H9 (cell line): ENCODE measurements around the gene MAML3. TPM values are rescaled to one million over a fixed set of nuclear protein-coding genes. Genes with fewer than 3 reads are reported as not detected.

Experiments used
- DNase-seq: peaks from one replicate; pipeline ENCODE4 v3.0.0-alpha.2; 2017
- H2AFZ ChIP-seq: one replicate; pipeline ENCODE4 v1.6.1; 2013; ENCODE audit warnings: mild to moderate bottlenecking, low read length, control low read depth, moderate library complexity
- H2AK5ac ChIP-seq: 2 replicates; pipeline ENCODE4 v1.6.1; 2013; ENCODE audit warnings: low read length, control low read depth, mixed read lengths; ENCODE audit not compliant: insufficient read length
- H2BK120ac ChIP-seq: one replicate; pipeline ENCODE4 v1.6.1; 2013; ENCODE audit warnings: low read depth, mild to moderate bottlenecking, low read length, control low read depth, inconsistent platforms; ENCODE audit not compliant: poor library complexity, severe bottlenecking
- H2BK12ac ChIP-seq: 2 replicates; pipeline ENCODE4 v1.6.1; 2013; ENCODE audit warnings: low read length, control low read depth, mixed read lengths, low read depth; ENCODE audit not compliant: insufficient read length
- H2BK15ac ChIP-seq: 2 replicates; pipeline ENCODE4 v1.6.1; 2013; ENCODE audit warnings: low read depth, low read length, control low read depth
- H2BK20ac ChIP-seq: one replicate; pipeline ENCODE4 v1.6.1; 2013; ENCODE audit warnings: low read depth, mild to moderate bottlenecking, low read length, control low read depth, inconsistent platforms; ENCODE audit not compliant: poor library complexity, severe bottlenecking
- H2BK5ac ChIP-seq: 2 replicates; pipeline ENCODE4 v1.6.1; 2013; ENCODE audit warnings: low read length, control low read depth, mixed read lengths; ENCODE audit not compliant: insufficient read length
- H3K14ac ChIP-seq: 2 replicates; pipeline ENCODE4 v1.6.1; 2013; ENCODE audit warnings: low read length, control low read depth; ENCODE audit not compliant: insufficient read depth
- H3K18ac ChIP-seq: 2 replicates; pipeline ENCODE4 v1.6.1; 2013; ENCODE audit warnings: low read depth, mild to moderate bottlenecking, mixed read lengths, low read length, control low read depth; ENCODE audit not compliant: insufficient read length
- H3K23ac ChIP-seq: 2 replicates; pipeline ENCODE4 v1.6.1; 2013; ENCODE audit warnings: low read length, control low read depth, mixed read lengths, low read depth; ENCODE audit not compliant: insufficient read length
- H3K23me2 ChIP-seq: 2 replicates; pipeline ENCODE4 v1.6.1; 2013; ENCODE audit warnings: low read depth, mild to moderate bottlenecking, mixed read lengths, low read length, control low read depth; ENCODE audit not compliant: insufficient read length, poor library complexity, severe bottlenecking
- H3K27ac ChIP-seq: 2 replicates; pipeline ENCODE4 v1.5.1; 2013; ENCODE audit warnings: low read length, control low read depth, mixed read lengths, low read depth; ENCODE audit not compliant: insufficient read length
- H3K27me3 ChIP-seq: 2 replicates; pipeline ENCODE4 v1.6.1; 2013; ENCODE audit warnings: low read length, control low read depth, inconsistent platforms; ENCODE audit not compliant: insufficient read depth
- H3K4ac ChIP-seq: 2 replicates; pipeline ENCODE4 v1.6.1; 2013; ENCODE audit warnings: low read depth, mild to moderate bottlenecking, control low read depth, inconsistent platforms, low read length, moderate library complexity
- H3K4me1 ChIP-seq: 2 replicates; pipeline ENCODE4 v1.6.1; 2013; ENCODE audit warnings: low read length, control low read depth, inconsistent platforms; ENCODE audit not compliant: insufficient read depth
- H3K4me2 ChIP-seq: 2 replicates; pipeline ENCODE4 v1.6.1; 2013; ENCODE audit warnings: low read length, control low read depth, mixed read lengths; ENCODE audit not compliant: insufficient read length, insufficient read depth
- H3K56ac ChIP-seq: 2 replicates; pipeline ENCODE4 v1.6.1; 2013; ENCODE audit warnings: low read depth, mild to moderate bottlenecking, mixed read lengths, low read length, control low read depth; ENCODE audit not compliant: insufficient read length
- H3K79me1 ChIP-seq: 2 replicates; pipeline ENCODE4 v1.6.1; 2013; ENCODE audit warnings: low read depth, mild to moderate bottlenecking, moderate library complexity, low read length, control low read depth, inconsistent platforms; ENCODE audit not compliant: insufficient read depth, poor library complexity, severe bottlenecking
- H3K79me2 ChIP-seq: 2 replicates; pipeline ENCODE4 v1.6.1; 2013; ENCODE audit warnings: low read length, control low read depth, inconsistent platforms; ENCODE audit not compliant: insufficient read depth
- H3K9ac ChIP-seq: 2 replicates; pipeline ENCODE4 v1.6.1; 2013; ENCODE audit warnings: low read length, control low read depth, mixed read lengths; ENCODE audit not compliant: insufficient read length; ENCODE audit errors: extremely low read depth
- H3K9me3 ChIP-seq: one replicate; pipeline ENCODE4 v1.6.1; 2013; ENCODE audit warnings: low read depth, low read length, inconsistent platforms; ENCODE audit not compliant: control insufficient read depth
- H3T11ph ChIP-seq: one replicate; pipeline ENCODE4 v1.6.1; 2013; ENCODE audit warnings: mild to moderate bottlenecking, low read length, control low read depth, inconsistent platforms
- H4K20me1 ChIP-seq: one replicate; pipeline ENCODE4 v1.6.1; 2013; ENCODE audit not compliant: control insufficient read depth, insufficient read length, insufficient read depth
- H4K5ac ChIP-seq: 2 replicates; pipeline ENCODE4 v1.6.1; 2013; ENCODE audit warnings: low read depth, mild to moderate bottlenecking, mixed read lengths, low read length, control low read depth; ENCODE audit not compliant: insufficient read length
- H4K8ac ChIP-seq: replicated peaks from 2 replicates; pipeline ENCODE4 v1.6.1; 2013; ENCODE audit warnings: low read length, control low read depth, mixed read lengths, low read depth; ENCODE audit not compliant: insufficient read length
- H4K91ac ChIP-seq: 2 replicates; pipeline ENCODE4 v1.6.1; 2013; ENCODE audit warnings: low read depth, mild to moderate bottlenecking, moderate library complexity, mixed read lengths, low read length, control low read depth; ENCODE audit not compliant: insufficient read length
- H3K27ac Mint-ChIP-seq, 3 experiments: 2 replicates in 2 of 3; 3 replicates in 1 of 3; pipeline ENCODE4 v1.8.0; 2020 to 2021; ENCODE audit warnings: mixed read lengths in 3 of 3, mild to moderate bottlenecking in 1 of 3, moderate library complexity in 1 of 3
- H3K27me3 Mint-ChIP-seq: 2 replicates; pipeline ENCODE4 v1.8.0; 2021; ENCODE audit warnings: low read depth, mild to moderate bottlenecking, moderate library complexity, mixed read lengths
- H3K36me3 Mint-ChIP-seq, 3 experiments: 2 replicates in 2 of 3; 3 replicates in 1 of 3; pipeline ENCODE4 v1.8.0; 2020 to 2021; ENCODE audit warnings: low read depth in 3 of 3, mixed read lengths in 3 of 3; ENCODE audit not compliant: insufficient read depth in 1 of 3
- H3K4me1 Mint-ChIP-seq, 2 experiments: 2 replicates each; pipeline ENCODE4 v1.8.0; 2020; ENCODE audit warnings: mixed read lengths in 2 of 2
- H3K4me3 Mint-ChIP-seq, 2 experiments: 2 replicates in 1 of 2; 3 replicates in 1 of 2; pipeline ENCODE4 v1.8.0; 2020 to 2021; ENCODE audit warnings: mild to moderate bottlenecking in 2 of 2, mixed read lengths in 2 of 2, moderate library complexity in 1 of 2
- H3K9me3 Mint-ChIP-seq, 2 experiments: 2 replicates in 1 of 2; 3 replicates in 1 of 2; pipeline ENCODE4 v1.8.0; 2020; ENCODE audit warnings: mild to moderate bottlenecking in 2 of 2, mixed read lengths in 2 of 2, moderate library complexity in 1 of 2
- WGBS: extraction: QIAGEN DNeasy Blood & Tissue Kit; methylation state at CpG from one replicate; pipeline ENCODE4 v1.1.7; 2013; ENCODE audit warnings: missing lambda C conversion rate, low lambda C conversion rate, mixed read lengths; ENCODE audit not compliant: insufficient read length; ENCODE audit errors: extremely low coverage; 5-methylcytosine and 5-hydroxymethylcytosine counted together
- total RNA-seq: library from RNA; stranded (reverse); gene quantifications from 2 replicates; pipeline ENCODE4 v1.2.1, GENCODE V29; 2021
- TF ChIP-seq, protein P1 (sequence below): fragments of 200-600 bp; sonication (generic); conservative IDR thresholded peaks from 3 replicates; pipeline ENCODE4 v1.8.0; 2021; ENCODE audit warnings: antibody characterized with exemption, mild to moderate bottlenecking

The MAML3 gene
- total RNA-seq, 1 experiment from 2014 or later = 3.9 TPM

DNA sequence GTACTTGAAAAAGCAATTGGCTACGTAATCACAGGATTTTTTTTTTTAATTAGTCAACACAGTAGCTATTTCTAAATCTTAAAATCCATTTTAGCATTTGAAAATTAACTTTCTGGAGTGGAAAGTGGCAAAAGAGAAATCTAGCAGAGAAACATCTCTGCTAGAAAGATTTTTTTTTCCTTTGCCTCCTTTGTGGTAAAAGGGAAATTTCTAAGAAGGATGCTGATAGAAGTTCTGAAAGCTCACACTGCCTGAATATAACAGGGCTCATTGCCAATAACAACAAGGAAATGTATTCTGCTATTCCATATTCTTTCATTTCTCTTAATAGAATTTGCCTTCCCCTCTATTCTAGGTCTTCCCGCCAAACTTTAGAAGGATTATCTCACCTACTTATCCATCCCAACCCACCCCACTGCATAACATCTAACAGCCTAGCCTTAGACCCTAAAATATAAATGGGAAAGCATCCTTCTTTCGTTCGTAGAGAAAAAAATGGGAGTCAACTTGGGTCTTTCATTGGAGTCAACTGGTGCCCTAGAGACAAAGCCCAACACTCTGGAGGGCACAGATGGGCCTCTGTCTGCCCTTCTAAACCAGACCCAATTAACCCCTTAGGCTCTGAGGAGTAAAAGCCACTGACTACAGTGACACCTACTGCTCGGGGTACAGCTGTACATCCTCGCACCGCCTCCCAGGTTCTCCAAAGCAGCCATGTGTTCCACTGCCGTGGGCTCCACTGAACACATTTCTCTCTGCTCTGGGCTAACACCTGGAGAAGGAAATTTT is 103.9 kb downstream of the MAML3 start:
- H4K5ac ChIP-seq = no peak overlapping the region
- no peak overlapping the region for H2AFZ ChIP-seq
- H3K9ac ChIP-seq = no peak overlapping the region
- no peak overlapping the region for H3K18ac ChIP-seq
- H3K27ac ChIP-seq = no peak overlapping the region
- no peak overlapping the region for H3K4ac ChIP-seq
- Mint-ChIP-seq H3K4me3 (no peak overlapping the region), H3K27me3 (peaks cover 4% of the 10 kb centered on the region), H3K9me3 (no peaks in the 10 kb centered on the region), H3K36me3 (no peaks in the 10 kb centered on the region), H3K27ac (no peak overlapping the region), H3K4me1 (peaks cover 48 to 52% of the 10 kb centered on the region in 2 experiments)
- peaks cover 11% of the 10 kb centered on the region; the same call in 1 of the 2 replicates for H3K4me1 ChIP-seq
- no peak overlapping the region for H3K4me2 ChIP-seq
- H3T11ph ChIP-seq = no peak overlapping the region
- DNase-seq = peak; percentile 69
- H2BK20ac ChIP-seq = no peak overlapping the region
- no peak overlapping the region for H2AK5ac ChIP-seq
- H4K8ac ChIP-seq = no peak overlapping the region
- no peak overlapping the region for H3K23ac ChIP-seq
- TF ChIP-seq, protein P1, sequence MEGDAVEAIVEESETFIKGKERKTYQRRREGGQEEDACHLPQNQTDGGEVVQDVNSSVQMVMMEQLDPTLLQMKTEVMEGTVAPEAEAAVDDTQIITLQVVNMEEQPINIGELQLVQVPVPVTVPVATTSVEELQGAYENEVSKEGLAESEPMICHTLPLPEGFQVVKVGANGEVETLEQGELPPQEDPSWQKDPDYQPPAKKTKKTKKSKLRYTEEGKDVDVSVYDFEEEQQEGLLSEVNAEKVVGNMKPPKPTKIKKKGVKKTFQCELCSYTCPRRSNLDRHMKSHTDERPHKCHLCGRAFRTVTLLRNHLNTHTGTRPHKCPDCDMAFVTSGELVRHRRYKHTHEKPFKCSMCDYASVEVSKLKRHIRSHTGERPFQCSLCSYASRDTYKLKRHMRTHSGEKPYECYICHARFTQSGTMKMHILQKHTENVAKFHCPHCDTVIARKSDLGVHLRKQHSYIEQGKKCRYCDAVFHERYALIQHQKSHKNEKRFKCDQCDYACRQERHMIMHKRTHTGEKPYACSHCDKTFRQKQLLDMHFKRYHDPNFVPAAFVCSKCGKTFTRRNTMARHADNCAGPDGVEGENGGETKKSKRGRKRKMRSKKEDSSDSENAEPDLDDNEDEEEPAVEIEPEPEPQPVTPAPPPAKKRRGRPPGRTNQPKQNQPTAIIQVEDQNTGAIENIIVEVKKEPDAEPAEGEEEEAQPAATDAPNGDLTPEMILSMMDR = peak; percentile 85
- H4K20me1 ChIP-seq = no peaks in the 10 kb centered on the region
- H3K27me3 ChIP-seq = no peaks in the 10 kb centered on the region
- no peaks in the 10 kb centered on the region for H3K79me2 ChIP-seq
- H3K14ac ChIP-seq = no peak overlapping the region
- no peak overlapping the region for H2BK12ac ChIP-seq
- no peaks in the 10 kb centered on the region for H3K9me3 ChIP-seq
- no peak overlapping the region for H3K56ac ChIP-seq
- H2BK15ac ChIP-seq = no peak overlapping the region
- no peak overlapping the region for H2BK120ac ChIP-seq
- no peak overlapping the region for H2BK5ac ChIP-seq
- H3K79me1 ChIP-seq = no peaks in the 10 kb centered on the region
- no peaks in the 10 kb centered on the region for H3K23me2 ChIP-seq
- no peak overlapping the region for H4K91ac ChIP-seq
- WGBS = no CpG with 5 or more reads among the region's 8 CpGs
